WTC11 (cell line): Measurements from ENCODE around the gene SKIC8. TPM values are rescaled to one million over a fixed set of nuclear protein-coding genes. Genes with fewer than 3 reads are reported as not detected.

Source experiments
- ATAC-seq: fragments of 200-7000 bp; cut with Tn5 transposase; 2 replicates; pipeline ENCODE4 v1.10.0; 2021; ENCODE audit warnings: mild to moderate bottlenecking, moderate library complexity
- CTCF ChIA-PET: fragments of 300-600 bp; sonication (Branson Sonifier 250); formaldehyde crosslinking; loops from one replicate; lab custom pipeline; 2021; ENCODE audit warnings: antibody characterized with exemption; lab: Charles Lee
- POLR2A ChIA-PET: fragments of 350-600 bp; sonication (Branson Sonifier 250); formaldehyde crosslinking; loops from one replicate; lab custom pipeline; 2021; ENCODE audit warnings: antibody characterized with exemption; lab: Charles Lee
- DNase-seq: peaks from one replicate; pipeline ENCODE4 v3.0.0; 2021; ENCODE audit warnings: low spot score
- H3K27ac Mint-ChIP-seq: 2 replicates; pipeline ENCODE4 v1.8.0; 2021; ENCODE audit warnings: mixed read lengths
- H3K27me3 Mint-ChIP-seq: 2 replicates; pipeline ENCODE4 v1.8.0; 2021; ENCODE audit warnings: low read depth, mild to moderate bottlenecking, moderate library complexity, mixed read lengths
- H3K36me3 Mint-ChIP-seq: 2 replicates; pipeline ENCODE4 v1.8.0; 2021; ENCODE audit warnings: mixed read lengths
- H3K4me1 Mint-ChIP-seq: 2 replicates; pipeline ENCODE4 v1.8.0; 2022; ENCODE audit warnings: mixed read lengths
- H3K4me3 Mint-ChIP-seq: 2 replicates; pipeline ENCODE4 v1.8.0; 2021; ENCODE audit warnings: mild to moderate bottlenecking, moderate library complexity, mixed read lengths
- H3K9me3 Mint-ChIP-seq: 2 replicates; pipeline ENCODE4 v1.8.0; 2021; ENCODE audit warnings: mixed read lengths
- CREM ChIP-seq: sonication (generic); formaldehyde crosslinking; IDR thresholded peaks from 2 replicates; pipeline ENCODE4 v1.8.1; 2022; ENCODE audit warnings: mild to moderate bottlenecking, missing genetic modification reagents, moderate library complexity
- ESRRA ChIP-seq: sonication (generic); formaldehyde crosslinking; IDR thresholded peaks from 2 replicates; pipeline ENCODE4 v1.8.1; 2022; ENCODE audit warnings: mild to moderate bottlenecking, missing genetic modification reagents, borderline replicate concordance
- ETV6 ChIP-seq: sonication (generic); formaldehyde crosslinking; IDR thresholded peaks from 2 replicates; pipeline ENCODE4 v1.8.1; 2022; ENCODE audit warnings: mild to moderate bottlenecking, missing genetic modification reagents
- HMGA2 ChIP-seq: fragments of 250-450 bp; sonication (Bioruptor Pico); IDR thresholded peaks from 2 replicates; pipeline ENCODE4 v1.4.0; 2021; ENCODE audit warnings: mild to moderate bottlenecking, moderate library complexity
- IRF2 ChIP-seq: sonication (generic); formaldehyde crosslinking; IDR thresholded peaks from 2 replicates; pipeline ENCODE4 v1.8.0; 2022; ENCODE audit warnings: low read depth, missing genetic modification reagents, borderline replicate concordance
- JUN ChIP-seq: sonication (generic); formaldehyde crosslinking; IDR thresholded peaks from 2 replicates; pipeline ENCODE4 v1.8.0; 2023; ENCODE audit warnings: mild to moderate bottlenecking, missing genetic modification reagents
- KAT7 ChIP-seq: sonication (generic); formaldehyde crosslinking; IDR thresholded peaks from 2 replicates; pipeline ENCODE4 v1.8.1; 2023; ENCODE audit warnings: missing genetic modification reagents, mild to moderate bottlenecking, borderline replicate concordance
- NR3C1 ChIP-seq: sonication (generic); formaldehyde crosslinking; conservative IDR thresholded peaks from 2 replicates; pipeline ENCODE4 v1.8.1; 2023; ENCODE audit warnings: low read depth, mild to moderate bottlenecking, missing genetic modification reagents
- PREB ChIP-seq: sonication (generic); formaldehyde crosslinking; IDR thresholded peaks from 2 replicates; pipeline ENCODE4 v1.8.1; 2022; ENCODE audit warnings: mild to moderate bottlenecking, missing genetic modification reagents, moderate library complexity, borderline replicate concordance
- PRRX2 ChIP-seq: fragments of 250-450 bp; sonication (Bioruptor Pico); IDR thresholded peaks from 2 replicates; pipeline ENCODE4 v1.8.0; 2021; ENCODE audit warnings: mild to moderate bottlenecking
- RELA ChIP-seq: sonication (generic); formaldehyde crosslinking; IDR thresholded peaks from 2 replicates; pipeline ENCODE4 v1.8.1; 2022; ENCODE audit warnings: missing genetic modification reagents, mild to moderate bottlenecking, borderline replicate concordance
- SMAD4 ChIP-seq: sonication (generic); formaldehyde crosslinking; IDR thresholded peaks from 2 replicates; pipeline ENCODE4 v1.8.0; 2022; ENCODE audit warnings: mild to moderate bottlenecking, missing genetic modification reagents
- SOX15 ChIP-seq: fragments of 250-450 bp; sonication (Bioruptor Pico); IDR thresholded peaks from 2 replicates; pipeline ENCODE4 v1.9.0; 2021; ENCODE audit warnings: mild to moderate bottlenecking
- ZNF121 ChIP-seq: sonication (generic); formaldehyde crosslinking; IDR thresholded peaks from 2 replicates; pipeline ENCODE4 v1.8.0; 2023; ENCODE audit warnings: missing genetic modification reagents
- ZNF138 ChIP-seq: sonication (generic); formaldehyde crosslinking; conservative IDR thresholded peaks from 2 replicates; pipeline ENCODE4 v1.8.1; 2022; ENCODE audit warnings: mild to moderate bottlenecking, moderate library complexity, missing genetic modification reagents
- ZNF232 ChIP-seq: sonication (generic); formaldehyde crosslinking; IDR thresholded peaks from 2 replicates; pipeline ENCODE4 v1.8.0; 2022; ENCODE audit warnings: mild to moderate bottlenecking, missing genetic modification reagents
- ZNF263 ChIP-seq: sonication (generic); formaldehyde crosslinking; IDR thresholded peaks from 2 replicates; pipeline ENCODE4 v1.8.1; 2022; ENCODE audit warnings: low read depth, mild to moderate bottlenecking, moderate library complexity, missing genetic modification reagents
- ZNF396 ChIP-seq: fragments of 250-450 bp; sonication (Bioruptor Pico); IDR thresholded peaks from 2 replicates; pipeline ENCODE4 v1.8.0; 2021; ENCODE audit warnings: mild to moderate bottlenecking, moderate library complexity, borderline replicate concordance
- ZSCAN18 ChIP-seq: fragments of 250-450 bp; sonication (Bioruptor Pico); IDR thresholded peaks from 2 replicates; pipeline ENCODE4 v2.1.2; 2022; ENCODE audit warnings: mild to moderate bottlenecking, moderate library complexity
- total RNA-seq: library from RNA; stranded (reverse); gene quantifications from 3 replicates; pipeline ENCODE4 v1.2.3, GENCODE V29; 2021
- TF ChIP-seq, protein P1 (sequence below): sonication (generic); formaldehyde crosslinking; IDR thresholded peaks from 2 replicates; pipeline ENCODE4 v1.8.0; 2022; ENCODE audit warnings: mild to moderate bottlenecking, missing genetic modification reagents
- TF ChIP-seq, protein P2 (sequence below): sonication (generic); formaldehyde crosslinking; IDR thresholded peaks from 2 replicates; pipeline ENCODE4 v1.8.1; 2023; ENCODE audit warnings: mild to moderate bottlenecking, missing genetic modification reagents, borderline replicate concordance
- TF ChIP-seq, protein P3 (sequence below): sonication (generic); formaldehyde crosslinking; IDR thresholded peaks from 2 replicates; pipeline ENCODE4 v1.8.1; 2023; ENCODE audit warnings: mild to moderate bottlenecking, moderate library complexity, missing genetic modification reagents
- TF ChIP-seq, protein P4 (sequence below): fragments of 250-450 bp; sonication (Bioruptor Pico); IDR thresholded peaks from 2 replicates; pipeline ENCODE4 v1.9.0; 2021; ENCODE audit warnings: mild to moderate bottlenecking

The SKIC8 gene
- total RNA-seq, 1 experiment from 2014 or later: 55.6 TPM

DNA sequence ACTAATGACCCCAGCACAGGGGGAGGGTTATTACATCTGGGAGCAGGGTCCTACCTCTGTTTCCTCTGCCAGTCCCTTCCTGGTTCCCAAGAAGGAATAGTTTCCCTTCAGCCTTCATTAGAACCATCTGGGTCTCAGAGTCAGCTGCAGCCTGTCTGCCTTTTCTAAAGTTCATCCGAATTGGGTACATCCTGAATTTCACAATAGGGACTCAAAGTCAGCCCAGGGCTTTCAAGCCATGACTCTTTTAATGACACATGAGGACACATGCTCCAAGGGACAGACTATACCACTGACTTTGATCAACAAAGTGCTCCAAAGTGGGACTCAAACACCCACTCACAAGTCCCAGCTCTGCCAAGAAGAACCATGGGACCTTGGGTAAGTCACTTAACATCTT is 28.1 kb upstream of the SKIC8 start:
- POLR2A ChIA-PET: interaction anchor here (0.8 kb wide), 1 partner anchor 13 kb away, joined by 6 read pairs; the partner anchor contains the start of gene CRABP1
- ATAC-seq: no peak
- H3K27ac Mint-ChIP-seq: no peak overlapping the region

GRCh38 chr15:78325092-78325843 is 25.9 kb upstream of the SKIC8 start:
- peaks cover 36% of the 10 kb centered on the region for H3K4me1 Mint-ChIP-seq
- ATAC-seq (no peak; the same call in 1 of the 2 replicates), DNase-seq (no peak)
- H3K9me3 Mint-ChIP-seq: no peaks in the 10 kb centered on the region
- POLR2A ChIA-PET: no interaction called here
- CTCF ChIA-PET: interaction anchor here (1.7 kb wide), 1 partner anchor 15 kb away, joined by 3 read pairs; the partner anchor contains the start of gene CRABP1
- H3K4me3 Mint-ChIP-seq: no peak overlapping the region
- TF ChIP-seq PRRX2 (no peak), ZNF121 (CRISPR knock-in tag) (no peak), KAT7 (CRISPR knock-in tag) (no peak), ZNF138 (CRISPR knock-in tag) (no peak), NR3C1 (CRISPR knock-in tag) (no peak), PREB (no peak), CREM (CRISPR knock-in tag) (no peak), ZNF263 (CRISPR knock-in tag) (no peak), IRF2 (CRISPR knock-in tag) (no peak), SOX15 (no peak), RELA (CRISPR knock-in tag) (no peak), ZNF396 (CRISPR knock-in tag) (no peak), ZSCAN18 (CRISPR knock-in tag) (no peak)
- TF ChIP-seq, protein P1, sequence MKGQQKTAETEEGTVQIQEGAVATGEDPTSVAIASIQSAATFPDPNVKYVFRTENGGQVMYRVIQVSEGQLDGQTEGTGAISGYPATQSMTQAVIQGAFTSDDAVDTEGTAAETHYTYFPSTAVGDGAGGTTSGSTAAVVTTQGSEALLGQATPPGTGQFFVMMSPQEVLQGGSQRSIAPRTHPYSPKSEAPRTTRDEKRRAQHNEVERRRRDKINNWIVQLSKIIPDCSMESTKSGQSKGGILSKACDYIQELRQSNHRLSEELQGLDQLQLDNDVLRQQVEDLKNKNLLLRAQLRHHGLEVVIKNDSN (CRISPR knock-in tag): no peak
- TF ChIP-seq, protein P2, sequence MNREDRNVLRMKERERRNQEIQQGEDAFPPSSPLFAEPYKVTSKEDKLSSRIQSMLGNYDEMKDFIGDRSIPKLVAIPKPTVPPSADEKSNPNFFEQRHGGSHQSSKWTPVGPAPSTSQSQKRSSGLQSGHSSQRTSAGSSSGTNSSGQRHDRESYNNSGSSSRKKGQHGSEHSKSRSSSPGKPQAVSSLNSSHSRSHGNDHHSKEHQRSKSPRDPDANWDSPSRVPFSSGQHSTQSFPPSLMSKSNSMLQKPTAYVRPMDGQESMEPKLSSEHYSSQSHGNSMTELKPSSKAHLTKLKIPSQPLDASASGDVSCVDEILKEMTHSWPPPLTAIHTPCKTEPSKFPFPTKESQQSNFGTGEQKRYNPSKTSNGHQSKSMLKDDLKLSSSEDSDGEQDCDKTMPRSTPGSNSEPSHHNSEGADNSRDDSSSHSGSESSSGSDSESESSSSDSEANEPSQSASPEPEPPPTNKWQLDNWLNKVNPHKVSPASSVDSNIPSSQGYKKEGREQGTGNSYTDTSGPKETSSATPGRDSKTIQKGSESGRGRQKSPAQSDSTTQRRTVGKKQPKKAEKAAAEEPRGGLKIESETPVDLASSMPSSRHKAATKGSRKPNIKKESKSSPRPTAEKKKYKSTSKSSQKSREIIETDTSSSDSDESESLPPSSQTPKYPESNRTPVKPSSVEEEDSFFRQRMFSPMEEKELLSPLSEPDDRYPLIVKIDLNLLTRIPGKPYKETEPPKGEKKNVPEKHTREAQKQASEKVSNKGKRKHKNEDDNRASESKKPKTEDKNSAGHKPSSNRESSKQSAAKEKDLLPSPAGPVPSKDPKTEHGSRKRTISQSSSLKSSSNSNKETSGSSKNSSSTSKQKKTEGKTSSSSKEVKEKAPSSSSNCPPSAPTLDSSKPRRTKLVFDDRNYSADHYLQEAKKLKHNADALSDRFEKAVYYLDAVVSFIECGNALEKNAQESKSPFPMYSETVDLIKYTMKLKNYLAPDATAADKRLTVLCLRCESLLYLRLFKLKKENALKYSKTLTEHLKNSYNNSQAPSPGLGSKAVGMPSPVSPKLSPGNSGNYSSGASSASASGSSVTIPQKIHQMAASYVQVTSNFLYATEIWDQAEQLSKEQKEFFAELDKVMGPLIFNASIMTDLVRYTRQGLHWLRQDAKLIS: no peak
- TF ChIP-seq, protein P3, sequence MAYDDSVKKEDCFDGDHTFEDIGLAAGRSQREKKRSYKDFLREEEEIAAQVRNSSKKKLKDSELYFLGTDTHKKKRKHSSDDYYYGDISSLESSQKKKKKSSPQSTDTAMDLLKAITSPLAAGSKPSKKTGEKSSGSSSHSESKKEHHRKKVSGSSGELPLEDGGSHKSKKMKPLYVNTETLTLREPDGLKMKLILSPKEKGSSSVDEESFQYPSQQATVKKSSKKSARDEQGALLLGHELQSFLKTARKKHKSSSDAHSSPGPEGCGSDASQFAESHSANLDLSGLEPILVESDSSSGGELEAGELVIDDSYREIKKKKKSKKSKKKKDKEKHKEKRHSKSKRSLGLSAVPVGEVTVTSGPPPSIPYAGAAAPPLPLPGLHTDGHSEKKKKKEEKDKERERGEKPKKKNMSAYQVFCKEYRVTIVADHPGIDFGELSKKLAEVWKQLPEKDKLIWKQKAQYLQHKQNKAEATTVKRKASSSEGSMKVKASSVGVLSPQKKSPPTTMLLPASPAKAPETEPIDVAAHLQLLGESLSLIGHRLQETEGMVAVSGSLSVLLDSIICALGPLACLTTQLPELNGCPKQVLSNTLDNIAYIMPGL (CRISPR knock-in tag): no peak
- H3K27me3 Mint-ChIP-seq: no peaks in the 10 kb centered on the region
- H3K27ac Mint-ChIP-seq: no peak overlapping the region
- H3K36me3 Mint-ChIP-seq: no peaks in the 10 kb centered on the region

More for the DNA sequence above, 28.1 kb upstream of the SKIC8 start:
- DNase-seq: no peak
- H3K4me1 Mint-ChIP-seq: peaks cover 29% of the 10 kb centered on the region
- no peaks in the 10 kb centered on the region for H3K9me3 Mint-ChIP-seq
- TF ChIP-seq, protein P4, sequence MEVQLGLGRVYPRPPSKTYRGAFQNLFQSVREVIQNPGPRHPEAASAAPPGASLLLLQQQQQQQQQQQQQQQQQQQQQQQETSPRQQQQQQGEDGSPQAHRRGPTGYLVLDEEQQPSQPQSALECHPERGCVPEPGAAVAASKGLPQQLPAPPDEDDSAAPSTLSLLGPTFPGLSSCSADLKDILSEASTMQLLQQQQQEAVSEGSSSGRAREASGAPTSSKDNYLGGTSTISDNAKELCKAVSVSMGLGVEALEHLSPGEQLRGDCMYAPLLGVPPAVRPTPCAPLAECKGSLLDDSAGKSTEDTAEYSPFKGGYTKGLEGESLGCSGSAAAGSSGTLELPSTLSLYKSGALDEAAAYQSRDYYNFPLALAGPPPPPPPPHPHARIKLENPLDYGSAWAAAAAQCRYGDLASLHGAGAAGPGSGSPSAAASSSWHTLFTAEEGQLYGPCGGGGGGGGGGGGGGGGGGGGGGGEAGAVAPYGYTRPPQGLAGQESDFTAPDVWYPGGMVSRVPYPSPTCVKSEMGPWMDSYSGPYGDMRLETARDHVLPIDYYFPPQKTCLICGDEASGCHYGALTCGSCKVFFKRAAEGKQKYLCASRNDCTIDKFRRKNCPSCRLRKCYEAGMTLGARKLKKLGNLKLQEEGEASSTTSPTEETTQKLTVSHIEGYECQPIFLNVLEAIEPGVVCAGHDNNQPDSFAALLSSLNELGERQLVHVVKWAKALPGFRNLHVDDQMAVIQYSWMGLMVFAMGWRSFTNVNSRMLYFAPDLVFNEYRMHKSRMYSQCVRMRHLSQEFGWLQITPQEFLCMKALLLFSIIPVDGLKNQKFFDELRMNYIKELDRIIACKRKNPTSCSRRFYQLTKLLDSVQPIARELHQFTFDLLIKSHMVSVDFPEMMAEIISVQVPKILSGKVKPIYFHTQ: no peak
- TF ChIP-seq HMGA2 (CRISPR knock-in tag) (no peak), SMAD4 (CRISPR knock-in tag) (no peak), ESRRA (CRISPR knock-in tag) (no peak), ZNF232 (CRISPR knock-in tag) (no peak), JUN (CRISPR knock-in tag) (no peak), ETV6 (CRISPR knock-in tag) (no peak)
- H3K36me3 Mint-ChIP-seq: no peaks in the 10 kb centered on the region
- CTCF ChIA-PET: interaction anchor here (0.6 to 1.2 kb wide), 2 partner anchors 95 to 191 kb away, joined by 3 read pairs; no protein-coding TSS in a partner anchor
- no peaks in the 10 kb centered on the region for H3K27me3 Mint-ChIP-seq
- no peak overlapping the region for H3K4me3 Mint-ChIP-seq
